Measurements from ENCODE around the gene SCGB1C1. TPM values are rescaled to one million over a fixed set of nuclear protein-coding genes. Genes with fewer than 3 reads are reported as not detected.
A peak's percentile ranks its signal among the peaks of the same experiment; 100 is the strongest.
"Not testable (repeated sequence)": the region's sequence is repeated elsewhere in the genome, so short reads cannot be mapped to it uniquely, and the experiment has no call there.

Gene SCGB1C1
- polyA plus RNA-seq, 1 donor (not counting 4 experiments of a cell fraction or from before 2014, with no cell fraction given) = not detected

DNA sequence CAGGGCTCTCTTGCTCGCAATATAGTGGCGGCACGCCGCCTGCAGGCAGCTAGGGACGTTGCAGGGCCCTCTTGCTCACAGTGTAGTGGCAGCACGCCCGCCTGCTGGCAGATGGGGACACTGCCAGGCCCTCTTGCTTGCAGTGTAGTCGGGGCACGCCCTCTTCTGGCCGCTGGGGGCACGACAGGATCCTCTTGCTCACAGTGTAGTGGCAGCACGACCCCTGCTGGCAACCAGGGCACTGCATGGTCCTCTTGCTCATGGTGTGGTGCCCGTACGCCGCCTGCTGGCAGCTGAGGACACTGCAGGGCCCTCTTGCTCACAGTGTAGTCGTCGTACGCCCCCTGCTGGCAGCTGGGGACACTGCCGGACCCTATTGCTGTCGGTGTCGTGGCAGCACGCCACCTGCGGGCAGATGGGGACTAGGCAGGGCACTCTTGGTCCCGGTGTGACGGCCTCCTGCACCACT lies 3.0 kb upstream of the SCGB1C1 start:
- H3K27me3 ChIP-seq (ENCODE audit: control insufficient read depth, extremely low read depth, insufficient read depth, low read length); FAIRE-seq; H2AFZ ChIP-seq (ENCODE audit: control insufficient read depth, low read length); dilution Hi-C loops (cut with MboI; ENCODE audit: extremely low pct_ligation_motif_present, low sequenced_read_pairs); H3K9ac ChIP-seq (ENCODE audit: control insufficient read depth, extremely low read depth, insufficient read depth, low read length); H3K4me3 ChIP-seq (ENCODE audit: control insufficient read depth in 2 of 3, extremely low read depth in 1 of 3, insufficient read depth in 2 of 3, low read depth in 1 of 3, low read length in 3 of 3); H3K9me3 ChIP-seq (ENCODE audit: control insufficient read depth, low read depth, low read length); H3K27ac ChIP-seq (ENCODE audit: control insufficient read depth, insufficient read depth, low read length); H4K20me1 ChIP-seq (ENCODE audit: control insufficient read depth, extremely low read depth, insufficient read depth, low read length); H3K4me1 ChIP-seq (ENCODE audit: control insufficient read depth, extremely low read depth, insufficient read depth, low read length); H3K36me3 ChIP-seq (ENCODE audit: control insufficient read depth in 2 of 2, extremely low read depth in 1 of 2, insufficient read depth in 2 of 2, low read length in 2 of 2); H3K4me2 ChIP-seq (ENCODE audit: control insufficient read depth, extremely low read depth, insufficient read depth, low read depth, low read length); H3K79me2 ChIP-seq (ENCODE audit: control insufficient read depth, insufficient read depth, low read length); DNase-seq (ENCODE audit: low read depth, low spot score); H3K9me1 ChIP-seq (ENCODE audit: control insufficient read depth, extremely low read depth, insufficient read depth, low read length): not testable (repeated sequence)
- TF ChIP-seq, protein P1, sequence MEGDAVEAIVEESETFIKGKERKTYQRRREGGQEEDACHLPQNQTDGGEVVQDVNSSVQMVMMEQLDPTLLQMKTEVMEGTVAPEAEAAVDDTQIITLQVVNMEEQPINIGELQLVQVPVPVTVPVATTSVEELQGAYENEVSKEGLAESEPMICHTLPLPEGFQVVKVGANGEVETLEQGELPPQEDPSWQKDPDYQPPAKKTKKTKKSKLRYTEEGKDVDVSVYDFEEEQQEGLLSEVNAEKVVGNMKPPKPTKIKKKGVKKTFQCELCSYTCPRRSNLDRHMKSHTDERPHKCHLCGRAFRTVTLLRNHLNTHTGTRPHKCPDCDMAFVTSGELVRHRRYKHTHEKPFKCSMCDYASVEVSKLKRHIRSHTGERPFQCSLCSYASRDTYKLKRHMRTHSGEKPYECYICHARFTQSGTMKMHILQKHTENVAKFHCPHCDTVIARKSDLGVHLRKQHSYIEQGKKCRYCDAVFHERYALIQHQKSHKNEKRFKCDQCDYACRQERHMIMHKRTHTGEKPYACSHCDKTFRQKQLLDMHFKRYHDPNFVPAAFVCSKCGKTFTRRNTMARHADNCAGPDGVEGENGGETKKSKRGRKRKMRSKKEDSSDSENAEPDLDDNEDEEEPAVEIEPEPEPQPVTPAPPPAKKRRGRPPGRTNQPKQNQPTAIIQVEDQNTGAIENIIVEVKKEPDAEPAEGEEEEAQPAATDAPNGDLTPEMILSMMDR (optimal IDR thresholded peaks at IDR 0.05 in 1 of 3, IDR thresholded peaks at IDR 0.05 in 1 of 3, conservative IDR thresholded peaks at IDR 0.05 in 1 of 3; ENCODE audit: extremely low read depth in 1 of 3, insufficient read depth in 2 of 3, low read length in 3 of 3) = peak in 1 of 3 experiments; percentile 13

DNA sequence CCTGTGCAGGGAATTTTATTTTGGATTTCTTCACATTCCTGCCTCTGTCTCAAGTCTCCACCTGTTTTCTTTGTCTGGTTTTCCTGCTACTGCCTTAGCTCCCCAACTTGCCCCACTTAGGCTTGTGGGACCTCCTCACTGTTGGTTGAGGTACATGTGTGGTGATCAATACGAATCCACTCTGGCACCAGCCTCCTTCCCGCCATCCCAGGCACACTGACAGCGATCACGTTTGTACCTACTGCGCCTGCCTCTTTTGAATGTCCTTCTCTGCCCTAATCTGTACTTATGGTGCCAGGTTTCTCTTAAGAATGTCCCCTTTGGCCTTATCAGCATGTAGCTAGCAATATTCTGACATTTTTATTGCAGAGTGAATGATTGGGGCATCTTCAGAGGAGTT lies 2.3 kb upstream of the SCGB1C1 start:
- dilution Hi-C loops (cut with MboI; ENCODE audit: extremely low pct_ligation_motif_present, low sequenced_read_pairs); H3K9ac ChIP-seq (ENCODE audit: control insufficient read depth, extremely low read depth, insufficient read depth, low read length); H4K20me1 ChIP-seq (ENCODE audit: control insufficient read depth, extremely low read depth, insufficient read depth, low read length); H3K79me2 ChIP-seq (ENCODE audit: control insufficient read depth, insufficient read depth, low read length); H3K27ac ChIP-seq (ENCODE audit: control insufficient read depth, insufficient read depth, low read length); H3K9me1 ChIP-seq (ENCODE audit: control insufficient read depth, extremely low read depth, insufficient read depth, low read length); H3K4me1 ChIP-seq (ENCODE audit: control insufficient read depth, extremely low read depth, insufficient read depth, low read length); H3K9me3 ChIP-seq (ENCODE audit: control insufficient read depth, low read depth, low read length); H2AFZ ChIP-seq (ENCODE audit: control insufficient read depth, low read length); H3K4me3 ChIP-seq (ENCODE audit: control insufficient read depth in 2 of 3, extremely low read depth in 1 of 3, insufficient read depth in 2 of 3, low read depth in 1 of 3, low read length in 3 of 3); DNase-seq (ENCODE audit: low read depth, low spot score); H3K4me2 ChIP-seq (ENCODE audit: control insufficient read depth, extremely low read depth, insufficient read depth, low read depth, low read length); H3K27me3 ChIP-seq (ENCODE audit: control insufficient read depth, extremely low read depth, insufficient read depth, low read length); FAIRE-seq; H3K36me3 ChIP-seq (ENCODE audit: control insufficient read depth in 2 of 2, extremely low read depth in 1 of 2, insufficient read depth in 2 of 2, low read length in 2 of 2): not testable (repeated sequence)
